22Rv1 (cell line): ENCODE measurements around the gene UBAP2L.

Experiments
- ZFX ChIP-seq: fragments of 450-650 bp; IDR thresholded peaks from 2 replicates; pipeline ENCODE4 v1.6.1; 2017; ENCODE audit warnings: antibody characterized with exemption, borderline replicate concordance
- TF ChIP-seq, protein P1 (sequence below): fragments of 450-650 bp; IDR thresholded peaks from 2 replicates; pipeline ENCODE4 v1.5.1; 2017; ENCODE audit warnings: mild to moderate bottlenecking

DNA sequence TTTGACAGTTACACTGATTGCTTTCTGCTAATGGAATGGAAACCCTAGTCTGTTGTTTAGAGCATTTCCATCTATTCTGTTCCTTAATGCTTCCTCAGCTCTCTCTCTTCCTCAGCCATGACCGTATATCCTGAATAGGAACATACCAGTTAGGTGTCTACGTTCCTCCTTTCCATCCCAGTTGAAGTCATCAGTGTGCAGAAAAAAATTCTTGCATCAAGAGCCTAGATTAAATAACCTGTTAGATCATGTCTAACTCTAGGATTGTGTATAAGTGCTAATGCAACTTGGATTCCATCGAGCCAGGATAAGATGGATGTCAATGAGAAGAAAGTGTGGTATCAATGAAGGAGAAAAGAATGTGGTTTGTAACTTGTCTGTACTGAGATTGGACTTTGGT is 18.7 kb downstream of the UBAP2L start:
- TF ChIP-seq, protein P1, sequence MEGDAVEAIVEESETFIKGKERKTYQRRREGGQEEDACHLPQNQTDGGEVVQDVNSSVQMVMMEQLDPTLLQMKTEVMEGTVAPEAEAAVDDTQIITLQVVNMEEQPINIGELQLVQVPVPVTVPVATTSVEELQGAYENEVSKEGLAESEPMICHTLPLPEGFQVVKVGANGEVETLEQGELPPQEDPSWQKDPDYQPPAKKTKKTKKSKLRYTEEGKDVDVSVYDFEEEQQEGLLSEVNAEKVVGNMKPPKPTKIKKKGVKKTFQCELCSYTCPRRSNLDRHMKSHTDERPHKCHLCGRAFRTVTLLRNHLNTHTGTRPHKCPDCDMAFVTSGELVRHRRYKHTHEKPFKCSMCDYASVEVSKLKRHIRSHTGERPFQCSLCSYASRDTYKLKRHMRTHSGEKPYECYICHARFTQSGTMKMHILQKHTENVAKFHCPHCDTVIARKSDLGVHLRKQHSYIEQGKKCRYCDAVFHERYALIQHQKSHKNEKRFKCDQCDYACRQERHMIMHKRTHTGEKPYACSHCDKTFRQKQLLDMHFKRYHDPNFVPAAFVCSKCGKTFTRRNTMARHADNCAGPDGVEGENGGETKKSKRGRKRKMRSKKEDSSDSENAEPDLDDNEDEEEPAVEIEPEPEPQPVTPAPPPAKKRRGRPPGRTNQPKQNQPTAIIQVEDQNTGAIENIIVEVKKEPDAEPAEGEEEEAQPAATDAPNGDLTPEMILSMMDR: no peak
- TF ChIP-seq ZFX: no peak
